Mucosa of descending colon (tissue), 3 donors: ENCODE measurements around the gene ZXDC. TPM values are rescaled to one million over a fixed set of nuclear protein-coding genes. Genes with fewer than 3 reads are reported as not detected.

ENCODE experiments used
- ATAC-seq: fragments of 200-7000 bp; cut with Tn5 transposase; one replicate; pipeline ENCODE4 v1.9.1; 2020; ENCODE audit warnings: mild to moderate bottlenecking, moderate library complexity
- DNase-seq, 3 donors: peaks; one replicate each; pipeline ENCODE4 v3.0.0-alpha.2; 2020
- H3K36me3 ChIP-seq: fragments of 200-600 bp; one replicate; pipeline ENCODE4 v1.8.0; 2021; ENCODE audit warnings: low read depth, mild to moderate bottlenecking
- H3K4me1 ChIP-seq: fragments of 200-600 bp; one replicate; pipeline ENCODE4 v1.8.0; 2021; ENCODE audit warnings: low read depth, mild to moderate bottlenecking
- H3K4me3 ChIP-seq: fragments of 200-600 bp; one replicate; pipeline ENCODE4 v1.8.0; 2021; ENCODE audit warnings: mild to moderate bottlenecking
- H3K9me3 ChIP-seq: fragments of 200-600 bp; one replicate; pipeline ENCODE4 v1.8.0; 2021; ENCODE audit warnings: mild to moderate bottlenecking
- intact Hi-C, 2 donors: fragments of 100-400 bp; cut with DNase I in 1 of 2; cut with micrococcal nuclease in 1 of 2; formaldehyde crosslinking; loops; one replicate each; pipeline versions ENCODE4 v1.11.0 to v1.11.1; 2022; cut with DNase I, micrococcal nuclease
- total RNA-seq, 3 donors: library from RNA; stranded (reverse); fragmentation: NEBNext Ultra II Directional in 2 of 3; extraction: Animal tissue kit (Norgen Biotek cat#: 25700) in 2 of 3; gene quantifications; one replicate each; pipeline versions ENCODE4 v1.2.1 to v1.2.4, GENCODE V29; 2021 to 2023
- TF ChIP-seq, protein P1 (sequence below): fragments of 200-600 bp; IDR thresholded peaks from one replicate; pipeline ENCODE4 v1.8.0; 2022; ENCODE audit warnings: antibody characterized with exemption, mild to moderate bottlenecking
- donor health status: DM: no; HTN: no; CAD: no; lungs with moderate emphysema.
- donor health status: DM: no; HTN: no; CAD: no.
- donor health status: DM: no; HTN: yes; CAD: no.

The ZXDC gene
- total RNA-seq, 3 donors from 2014 or later: 28.7 to 39.4 (median 37.7) TPM

DNA sequence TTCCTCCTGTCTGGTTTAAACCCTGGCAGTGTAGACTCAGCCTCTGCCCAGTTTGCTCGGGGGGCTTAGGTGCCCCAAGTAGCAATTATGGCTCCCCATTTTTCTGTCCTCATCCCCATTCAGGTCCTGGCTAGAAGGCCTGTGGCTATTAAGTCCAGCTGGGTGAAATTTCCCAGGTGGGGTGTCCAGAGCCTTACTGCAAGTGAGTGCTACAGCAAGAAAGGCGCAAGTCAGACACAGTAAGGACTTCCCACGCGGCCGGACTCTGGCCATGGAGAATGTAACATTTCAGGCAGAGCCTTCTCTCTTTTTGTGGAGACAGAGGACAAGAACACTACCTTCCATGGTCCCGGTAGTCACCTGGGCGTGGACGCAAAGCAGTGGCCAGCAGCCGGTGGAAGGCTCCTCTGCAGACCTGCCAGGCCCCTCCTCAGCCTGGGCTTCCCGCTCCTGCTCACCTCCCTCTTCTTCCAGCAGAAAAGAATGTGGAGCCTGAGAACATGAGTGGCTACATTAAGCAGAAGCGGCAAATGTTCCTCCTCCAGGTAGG, 57.6 kb downstream of the ZXDC start:
- TF ChIP-seq, protein P1, sequence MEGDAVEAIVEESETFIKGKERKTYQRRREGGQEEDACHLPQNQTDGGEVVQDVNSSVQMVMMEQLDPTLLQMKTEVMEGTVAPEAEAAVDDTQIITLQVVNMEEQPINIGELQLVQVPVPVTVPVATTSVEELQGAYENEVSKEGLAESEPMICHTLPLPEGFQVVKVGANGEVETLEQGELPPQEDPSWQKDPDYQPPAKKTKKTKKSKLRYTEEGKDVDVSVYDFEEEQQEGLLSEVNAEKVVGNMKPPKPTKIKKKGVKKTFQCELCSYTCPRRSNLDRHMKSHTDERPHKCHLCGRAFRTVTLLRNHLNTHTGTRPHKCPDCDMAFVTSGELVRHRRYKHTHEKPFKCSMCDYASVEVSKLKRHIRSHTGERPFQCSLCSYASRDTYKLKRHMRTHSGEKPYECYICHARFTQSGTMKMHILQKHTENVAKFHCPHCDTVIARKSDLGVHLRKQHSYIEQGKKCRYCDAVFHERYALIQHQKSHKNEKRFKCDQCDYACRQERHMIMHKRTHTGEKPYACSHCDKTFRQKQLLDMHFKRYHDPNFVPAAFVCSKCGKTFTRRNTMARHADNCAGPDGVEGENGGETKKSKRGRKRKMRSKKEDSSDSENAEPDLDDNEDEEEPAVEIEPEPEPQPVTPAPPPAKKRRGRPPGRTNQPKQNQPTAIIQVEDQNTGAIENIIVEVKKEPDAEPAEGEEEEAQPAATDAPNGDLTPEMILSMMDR: no peak
- DNase-seq: no peak
- no peaks in the 10 kb centered on the region for H3K9me3 ChIP-seq
- no peak overlapping the region for H3K4me3 ChIP-seq
- ATAC-seq: no peak
- no peaks in the 10 kb centered on the region for H3K4me1 ChIP-seq
- no peaks in the 10 kb centered on the region for H3K36me3 ChIP-seq
- intact Hi-C loops: no loop called here

DNA sequence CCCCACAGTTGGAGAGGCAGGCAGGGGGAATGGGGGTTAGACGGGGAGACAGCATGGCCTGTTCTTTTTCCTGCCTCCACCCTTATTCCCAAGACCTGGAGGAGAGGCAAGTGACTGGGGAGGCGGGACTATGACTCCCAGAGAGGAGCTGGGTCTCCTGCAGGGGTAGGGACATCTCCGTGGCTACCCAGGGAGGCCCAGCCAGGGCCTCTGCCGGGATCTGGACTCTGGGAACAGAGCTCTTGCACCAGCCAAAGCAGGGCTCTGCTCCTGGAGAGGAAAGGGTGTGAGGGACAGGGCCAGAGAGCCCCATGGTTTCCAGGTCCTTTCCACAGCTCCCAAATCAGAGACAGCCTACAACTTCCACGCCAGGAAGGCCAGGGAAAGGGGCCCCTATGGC, 58.2 kb downstream of the ZXDC start:
- H3K36me3 ChIP-seq: no peaks in the 10 kb centered on the region
- ATAC-seq (no peak), DNase-seq (no peak)
- no peak overlapping the region for H3K4me3 ChIP-seq
- intact Hi-C loops: no loop called here
- H3K9me3 ChIP-seq: no peaks in the 10 kb centered on the region
- TF ChIP-seq, protein P1: no peak
- H3K4me1 ChIP-seq: no peaks in the 10 kb centered on the region

DNA sequence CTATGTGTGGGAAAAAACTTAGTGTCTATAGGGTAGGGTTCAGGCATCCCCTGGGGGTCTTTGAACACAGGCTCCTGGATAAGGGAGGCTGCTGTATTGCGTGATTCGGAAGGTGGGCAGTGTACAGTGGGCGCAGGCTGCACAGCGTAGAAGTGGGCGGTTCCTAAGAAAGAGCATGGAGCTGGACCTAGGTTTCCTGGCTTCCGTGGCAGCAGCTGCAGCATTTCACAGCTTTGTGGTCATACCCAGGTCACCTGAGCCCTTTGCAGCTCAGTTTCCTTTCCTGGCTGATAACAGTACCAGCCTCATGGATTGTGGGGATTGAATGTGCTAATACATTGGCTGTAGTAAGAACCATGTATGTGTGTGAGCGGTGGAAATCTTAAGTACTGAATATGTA, 58.7 kb downstream of the ZXDC start:
- H3K4me1 ChIP-seq: no peaks in the 10 kb centered on the region
- no peak for DNase-seq
- no peak for ATAC-seq
- H3K36me3 ChIP-seq: no peaks in the 10 kb centered on the region
- TF ChIP-seq, protein P1: no peak
- intact Hi-C loops: no loop called here
- H3K9me3 ChIP-seq: no peaks in the 10 kb centered on the region
- no peak overlapping the region for H3K4me3 ChIP-seq

DNA sequence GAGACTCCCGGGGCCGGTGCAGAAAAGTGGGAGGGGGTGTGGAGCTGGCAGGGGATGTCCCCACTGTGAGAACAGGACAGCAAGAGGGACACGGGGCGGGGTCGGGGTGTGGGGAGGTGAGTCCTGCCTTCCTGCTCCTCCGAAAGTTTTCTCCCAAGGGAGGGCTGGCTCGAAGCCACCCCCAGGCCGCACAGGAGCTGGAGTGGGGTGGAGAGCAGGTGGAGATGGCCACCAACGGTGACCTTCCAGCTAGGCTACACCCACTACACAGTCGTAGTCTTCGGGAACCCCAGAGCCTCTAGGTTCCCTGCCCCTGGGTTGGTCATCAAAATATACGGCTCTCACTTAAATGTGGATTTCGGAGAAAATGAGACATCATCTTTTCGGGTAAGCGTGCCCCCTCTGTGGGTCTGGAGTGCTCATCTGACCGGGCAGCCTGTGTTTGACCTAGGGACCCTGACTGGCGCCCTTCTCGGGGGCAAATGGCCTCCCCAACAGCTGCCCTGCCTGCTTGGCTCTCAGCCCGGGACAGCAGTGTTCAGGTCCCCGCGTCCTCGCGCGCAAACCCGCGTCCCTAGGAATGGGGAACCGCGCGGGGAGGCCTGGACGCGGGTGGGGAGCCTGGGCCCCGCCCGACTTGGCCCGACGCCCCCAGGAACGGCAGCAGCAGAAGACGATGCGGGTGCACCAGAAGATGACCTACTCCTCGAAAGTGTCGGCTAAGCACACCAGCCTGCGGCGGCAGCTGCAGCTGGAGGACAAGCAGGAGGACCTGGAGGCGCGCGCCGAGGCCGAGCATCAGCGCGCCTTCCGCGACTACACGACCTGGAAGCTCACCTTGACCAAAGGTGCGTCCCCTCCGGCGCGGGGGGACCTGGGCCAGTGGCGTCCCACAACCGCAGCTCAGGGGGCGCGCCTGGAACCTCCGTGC, 59.8 kb downstream of the ZXDC start:
- H3K4me3 ChIP-seq: no peak overlapping the region
- TF ChIP-seq, protein P1: no peak
- DNase-seq: no peak
- no peaks in the 10 kb centered on the region for H3K36me3 ChIP-seq
- H3K9me3 ChIP-seq: no peaks in the 10 kb centered on the region
- H3K4me1 ChIP-seq: no peaks in the 10 kb centered on the region
- ATAC-seq: no peak
- intact Hi-C loops: no loop called here

DNA sequence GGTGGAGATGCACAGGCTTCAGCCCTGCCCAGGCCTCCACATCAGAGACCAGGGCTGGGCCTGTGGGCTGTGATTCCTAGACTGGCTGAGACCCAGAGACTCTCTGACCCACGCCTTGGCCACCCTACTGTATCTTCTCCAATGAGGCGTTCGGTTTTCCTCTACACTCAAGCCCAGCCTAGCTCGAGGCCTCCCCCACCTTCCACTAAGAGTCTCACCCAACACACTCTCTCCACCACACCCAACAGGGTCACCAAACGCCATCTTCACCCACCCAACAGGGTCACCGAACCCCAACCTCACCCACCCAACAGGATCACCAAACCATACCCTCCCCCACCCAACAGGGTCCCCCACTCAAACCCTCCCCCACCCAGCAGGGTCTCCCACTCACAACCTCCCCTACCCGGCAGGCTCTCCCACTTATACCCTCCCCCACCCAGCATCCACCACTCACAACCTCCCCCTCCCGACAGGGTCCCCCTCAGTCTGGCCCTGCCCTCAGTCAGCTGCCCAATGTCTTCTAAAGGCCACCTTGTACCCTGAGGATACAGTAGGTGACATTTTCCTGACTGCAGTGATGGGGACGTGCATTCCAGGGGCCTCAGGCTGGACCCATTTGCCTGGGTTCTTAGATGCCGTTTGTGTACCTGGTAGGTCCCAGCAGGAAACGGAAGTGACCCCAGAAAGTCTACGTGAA, 60.6 kb downstream of the ZXDC start:
- Histone ChIP-seq H3K36me3 (no peaks in the 10 kb centered on the region), H3K9me3 (no peaks in the 10 kb centered on the region), H3K4me1 (no peaks in the 10 kb centered on the region), H3K4me3 (no peak overlapping the region)
- ATAC-seq (no peak), DNase-seq (no peak)
- intact Hi-C loops: no loop called here
- TF ChIP-seq, protein P1: no peak
